ENCODE results near the gene TPR.

DNA sequence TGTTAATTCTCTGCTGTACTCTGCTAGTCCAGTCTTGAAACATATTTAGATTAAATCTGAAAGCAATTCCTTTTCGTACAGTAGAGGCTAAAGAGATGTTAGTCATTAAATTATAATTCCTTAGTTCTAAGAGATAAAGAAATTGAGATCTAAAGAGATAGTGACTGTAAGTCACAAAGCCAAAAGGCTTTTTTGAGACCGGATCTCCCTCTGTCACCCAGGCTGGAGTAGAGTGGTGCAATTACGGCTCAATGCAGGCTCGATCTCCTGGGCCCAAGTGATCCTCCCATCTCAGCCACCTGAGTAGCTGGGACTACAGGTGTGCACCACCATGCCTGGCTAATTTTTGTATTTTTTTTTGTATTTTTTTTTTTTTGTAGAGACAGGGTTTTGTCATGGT lies 64.7 kb downstream of the TPR start:
- TF ChIP-seq, protein P1, sequence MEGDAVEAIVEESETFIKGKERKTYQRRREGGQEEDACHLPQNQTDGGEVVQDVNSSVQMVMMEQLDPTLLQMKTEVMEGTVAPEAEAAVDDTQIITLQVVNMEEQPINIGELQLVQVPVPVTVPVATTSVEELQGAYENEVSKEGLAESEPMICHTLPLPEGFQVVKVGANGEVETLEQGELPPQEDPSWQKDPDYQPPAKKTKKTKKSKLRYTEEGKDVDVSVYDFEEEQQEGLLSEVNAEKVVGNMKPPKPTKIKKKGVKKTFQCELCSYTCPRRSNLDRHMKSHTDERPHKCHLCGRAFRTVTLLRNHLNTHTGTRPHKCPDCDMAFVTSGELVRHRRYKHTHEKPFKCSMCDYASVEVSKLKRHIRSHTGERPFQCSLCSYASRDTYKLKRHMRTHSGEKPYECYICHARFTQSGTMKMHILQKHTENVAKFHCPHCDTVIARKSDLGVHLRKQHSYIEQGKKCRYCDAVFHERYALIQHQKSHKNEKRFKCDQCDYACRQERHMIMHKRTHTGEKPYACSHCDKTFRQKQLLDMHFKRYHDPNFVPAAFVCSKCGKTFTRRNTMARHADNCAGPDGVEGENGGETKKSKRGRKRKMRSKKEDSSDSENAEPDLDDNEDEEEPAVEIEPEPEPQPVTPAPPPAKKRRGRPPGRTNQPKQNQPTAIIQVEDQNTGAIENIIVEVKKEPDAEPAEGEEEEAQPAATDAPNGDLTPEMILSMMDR (IDR thresholded peaks at IDR 0.05; ENCODE audit: poor library complexity), result no peak
- no peak for TF ChIP-seq EZH2phosphoT487 (IDR thresholded peaks at IDR 0.05; ENCODE audit: low read depth, severe bottlenecking, unreplicated experiment)

All from hepatocyte (in vitro differentiated cells).